ENCODE results near the gene KIF18A.

- no peak for TF ChIP-seq CTCF (IDR thresholded peaks at IDR 0.05 in 8 of 11, conservative IDR thresholded peaks at IDR 0.05 in 3 of 11)
- no peak for TF ChIP-seq POLR2A (IDR thresholded peaks at IDR 0.05)
Measured at GRCh38 chr11:28089378-28089777, 18.6 kb downstream of the KIF18A start.
